NB4 (cell line): Measurements from ENCODE around the gene ANKRD13B.

Source experiments
- DNase-seq: peaks from one replicate; pipeline ENCODE4 v3.0.0; 2010; ENCODE audit warnings: low read depth
- H3K4me3 ChIP-seq: one replicate; pipeline ENCODE4 v1.5.1; 2011; ENCODE audit warnings: mild to moderate bottlenecking, low read depth, low read length, moderate library complexity
- CTCF ChIP-seq: IDR thresholded peaks from one replicate; pipeline ENCODE4 v1.5.1; 2012; ENCODE audit warnings: low read depth, low read length
- MAX ChIP-seq: IDR thresholded peaks from 2 replicates; pipeline ENCODE4 v1.6.1; 2011; ENCODE audit warnings: low read depth, low read length
- MYC ChIP-seq: IDR thresholded peaks from 2 replicates; pipeline ENCODE4 v1.6.1; 2011; ENCODE audit warnings: low read depth, low read length
- POLR2A ChIP-seq: IDR thresholded peaks from 2 replicates; pipeline ENCODE4 v1.6.1; 2011; ENCODE audit warnings: mild to moderate bottlenecking; ENCODE audit not compliant: insufficient read length; ENCODE audit errors: extremely low read depth

ANKRD13B gene

DNA sequence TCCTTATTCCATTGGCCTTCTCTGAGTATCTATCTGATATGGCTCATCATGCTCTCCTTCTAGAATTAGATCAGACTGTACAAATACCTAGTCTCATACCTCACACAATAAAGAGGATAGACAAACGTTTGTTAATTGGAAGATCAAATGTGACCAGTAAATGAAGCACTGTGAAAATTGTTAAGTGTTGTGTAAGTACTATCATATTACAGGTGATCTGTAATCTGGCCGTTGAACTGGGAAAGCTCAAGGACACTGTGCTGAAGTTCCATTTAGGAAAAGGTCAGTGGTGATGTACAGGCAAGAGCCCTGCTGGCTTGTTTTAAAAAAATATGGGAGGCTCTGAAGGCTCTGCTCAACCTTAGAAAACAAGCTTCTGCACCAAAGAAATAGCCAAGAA, 68.3 kb downstream of the ANKRD13B start:
- no peak overlapping the region for H3K4me3 ChIP-seq
- no peak for DNase-seq
- TF ChIP-seq MAX (no peak), CTCF (no peak), POLR2A (no peak), MYC (no peak)

- no peak for DNase-seq
- TF ChIP-seq CTCF (no peak), POLR2A (no peak), MAX (no peak), MYC (no peak)
Observed at GRCh38 chr17:29663155-29663554, 70.2 kb downstream of the ANKRD13B start.

More at GRCh38 chr17:29663155-29663554, 70.2 kb downstream of the ANKRD13B start:
- H3K4me3 ChIP-seq = no peak overlapping the region
